Endodermal cell (in vitro differentiated cells): ENCODE data around the gene PCSK4. TPM values are rescaled to one million over a fixed set of nuclear protein-coding genes. Genes with fewer than 3 reads are reported as not detected.
A peak's percentile ranks its signal among the peaks of the same experiment; 100 is the strongest.

Source experiments
- DNase-seq: peaks from one replicate; pipeline ENCODE4 v3.0.0-alpha.2; 2017
- H3K27ac ChIP-seq: 2 replicates; pipeline ENCODE4 v1.5.1; 2013; ENCODE audit warnings: mild to moderate bottlenecking, low read depth, low read length, moderate library complexity
- H3K27me3 ChIP-seq: 2 replicates; pipeline ENCODE4 v1.6.1; 2013; ENCODE audit warnings: mild to moderate bottlenecking, low read length, moderate library complexity; ENCODE audit not compliant: insufficient read depth, control insufficient read depth, poor library complexity, severe bottlenecking
- H3K36me3 ChIP-seq: 2 replicates; pipeline ENCODE4 v1.7.0; 2013; ENCODE audit warnings: mild to moderate bottlenecking, low read length, moderate library complexity; ENCODE audit not compliant: control insufficient read depth, insufficient read depth
- H3K4me1 ChIP-seq: one replicate; pipeline ENCODE4 v1.7.0; 2013; ENCODE audit warnings: low read length; ENCODE audit not compliant: control insufficient read depth, insufficient read depth
- H3K4me3 ChIP-seq: 2 replicates; pipeline ENCODE4 v1.5.1; 2013; ENCODE audit warnings: mild to moderate bottlenecking, low read length, moderate library complexity
- H3K9ac ChIP-seq: 2 replicates; pipeline ENCODE4 v1.6.1; 2013; ENCODE audit warnings: mild to moderate bottlenecking, low read length, moderate library complexity; ENCODE audit not compliant: poor library complexity, severe bottlenecking; ENCODE audit errors: extremely low read depth
- H3K9me3 ChIP-seq: 2 replicates; pipeline ENCODE4 v1.6.1; 2013; ENCODE audit warnings: mild to moderate bottlenecking, low read length, moderate library complexity; ENCODE audit not compliant: control insufficient read depth
- H3K27ac Mint-ChIP-seq: 2 replicates; pipeline ENCODE4 v1.8.0; 2020; ENCODE audit warnings: mixed read lengths
- H3K27me3 Mint-ChIP-seq: 2 replicates; pipeline ENCODE4 v1.8.0; 2021; ENCODE audit warnings: mild to moderate bottlenecking, mixed read lengths; ENCODE audit not compliant: insufficient read depth
- H3K36me3 Mint-ChIP-seq: 2 replicates; pipeline ENCODE4 v1.8.0; 2020; ENCODE audit warnings: low read depth, mixed read lengths
- H3K4me1 Mint-ChIP-seq: 2 replicates; pipeline ENCODE4 v1.8.0; 2020; ENCODE audit warnings: mixed read lengths
- H3K4me3 Mint-ChIP-seq: 2 replicates; pipeline ENCODE4 v1.8.0; 2020; ENCODE audit warnings: mild to moderate bottlenecking, moderate library complexity, mixed read lengths
- H3K9me3 Mint-ChIP-seq: 2 replicates; pipeline ENCODE4 v1.8.0; 2020; ENCODE audit warnings: mild to moderate bottlenecking, mixed read lengths
- WGBS, 2 experiments: methylation state at CpG; one replicate each; pipeline versions ENCODE4 v1.1.5 to v1.1.7; 2013; ENCODE audit warnings: missing lambda C conversion rate in 2 of 2, mixed read lengths in 1 of 2; ENCODE audit not compliant: insufficient coverage in 1 of 2, insufficient read length in 1 of 2; 5-methylcytosine and 5-hydroxymethylcytosine counted together
- total RNA-seq, 2 donors: library from RNA; stranded (reverse); fragmentation: NEBNext Ultra II Directional in 1 of 2; extraction: Animal tissue kit (Norgen Biotek cat#: 25700) in 1 of 2; gene quantifications; 2 replicates in 1 of 2; 3 replicates in 1 of 2; pipeline ENCODE4 v1.2.1, GENCODE V29; 2021
- TF ChIP-seq, protein P1 (sequence below): fragments of 200-600 bp; sonication (generic); conservative IDR thresholded peaks from 2 replicates; pipeline ENCODE4 v1.5.0; 2021; ENCODE audit warnings: antibody characterized with exemption, mild to moderate bottlenecking

PCSK4 gene
- total RNA-seq, 2 donors from 2014 or later, result 25.2 to 31.6 TPM

DNA sequence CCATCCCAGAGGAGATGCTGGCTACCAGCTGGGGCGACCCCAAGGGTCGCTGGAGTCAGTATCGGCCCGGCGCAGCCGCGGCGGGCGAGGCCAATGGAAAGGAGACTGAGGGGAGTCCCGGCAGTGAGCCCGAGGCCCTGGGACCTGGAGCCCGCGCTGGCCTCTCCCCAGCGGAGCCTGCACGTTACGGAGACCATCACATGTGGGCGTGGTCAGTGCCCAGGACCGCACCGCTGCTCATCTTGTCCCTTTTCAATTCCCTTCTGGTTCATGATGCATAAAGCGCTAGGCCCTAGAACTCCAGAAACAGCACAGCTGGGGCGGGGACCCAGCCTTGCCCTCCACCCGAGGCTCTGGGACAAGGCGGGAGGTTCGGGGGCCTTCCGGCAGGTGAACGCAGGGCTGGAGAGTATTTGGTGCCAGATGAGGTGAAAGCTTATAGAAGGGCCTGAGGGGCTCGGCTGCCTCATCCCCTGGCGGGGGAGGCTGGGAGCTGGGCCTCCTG, 19.1 kb downstream of the PCSK4 start:
- H3K27me3 Mint-ChIP-seq, result peaks cover 55% of the 10 kb centered on the region

DNA sequence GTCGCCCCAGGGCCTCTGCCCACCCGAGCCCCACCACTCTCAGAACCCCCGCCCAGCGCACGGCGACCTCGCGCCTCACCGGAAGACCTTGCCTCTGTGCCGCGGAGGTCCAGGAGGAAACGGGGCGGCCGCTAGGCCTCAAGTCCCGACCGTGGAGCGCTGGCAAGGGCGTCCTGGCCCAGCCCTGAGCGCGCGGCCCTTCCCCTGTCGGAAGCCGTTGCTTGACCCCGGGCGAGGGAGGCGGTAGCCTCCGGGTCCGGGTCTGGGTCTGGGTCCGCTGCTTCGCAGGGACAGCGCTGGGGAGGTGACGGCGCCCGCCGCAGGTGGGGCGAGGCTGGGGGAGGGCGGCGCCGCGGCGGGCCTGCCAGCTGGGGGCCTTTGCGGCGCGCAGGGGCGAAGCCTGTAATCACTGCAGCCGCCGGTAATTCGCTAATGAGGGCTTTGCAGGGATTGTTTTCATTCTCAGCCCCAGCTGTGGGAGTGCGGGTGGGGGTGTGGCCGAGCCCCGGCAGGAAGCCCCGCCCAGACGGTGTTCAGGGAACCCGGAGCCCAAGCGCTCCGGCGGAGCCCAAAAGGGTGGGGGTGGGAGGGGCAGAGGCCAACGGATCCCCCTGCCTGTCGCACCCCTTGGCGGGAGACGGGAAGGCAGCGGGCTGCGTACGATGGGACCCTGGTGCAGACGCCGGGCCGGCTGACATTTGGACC, 19.7 kb downstream of the PCSK4 start:
- peak overlapping the region; percentile 68 for H3K4me3 ChIP-seq
- H3K9me3 ChIP-seq, result no peaks in the 10 kb centered on the region
- H3K4me3 Mint-ChIP-seq, result peak overlapping the region; percentile 41
- no peaks in the 10 kb centered on the region for H3K36me3 Mint-ChIP-seq
- H3K9ac ChIP-seq, result no peak overlapping the region
- H3K36me3 ChIP-seq, result peaks cover 5% of the 10 kb centered on the region
- H3K27me3 ChIP-seq, result peaks cover 77% of the 10 kb centered on the region
- WGBS, 2 experiments, result 2 to 4% methylated on average over 43 to 67 of the region's 67 CpGs
- H3K4me1 ChIP-seq, result peaks cover 12% of the 10 kb centered on the region
- peaks cover 58% of the 10 kb centered on the region for H3K27me3 Mint-ChIP-seq
- no peak overlapping the region for H3K27ac Mint-ChIP-seq
- H3K27ac ChIP-seq, result no peak overlapping the region
- DNase-seq, result peak; percentile 92
- TF ChIP-seq, protein P1, sequence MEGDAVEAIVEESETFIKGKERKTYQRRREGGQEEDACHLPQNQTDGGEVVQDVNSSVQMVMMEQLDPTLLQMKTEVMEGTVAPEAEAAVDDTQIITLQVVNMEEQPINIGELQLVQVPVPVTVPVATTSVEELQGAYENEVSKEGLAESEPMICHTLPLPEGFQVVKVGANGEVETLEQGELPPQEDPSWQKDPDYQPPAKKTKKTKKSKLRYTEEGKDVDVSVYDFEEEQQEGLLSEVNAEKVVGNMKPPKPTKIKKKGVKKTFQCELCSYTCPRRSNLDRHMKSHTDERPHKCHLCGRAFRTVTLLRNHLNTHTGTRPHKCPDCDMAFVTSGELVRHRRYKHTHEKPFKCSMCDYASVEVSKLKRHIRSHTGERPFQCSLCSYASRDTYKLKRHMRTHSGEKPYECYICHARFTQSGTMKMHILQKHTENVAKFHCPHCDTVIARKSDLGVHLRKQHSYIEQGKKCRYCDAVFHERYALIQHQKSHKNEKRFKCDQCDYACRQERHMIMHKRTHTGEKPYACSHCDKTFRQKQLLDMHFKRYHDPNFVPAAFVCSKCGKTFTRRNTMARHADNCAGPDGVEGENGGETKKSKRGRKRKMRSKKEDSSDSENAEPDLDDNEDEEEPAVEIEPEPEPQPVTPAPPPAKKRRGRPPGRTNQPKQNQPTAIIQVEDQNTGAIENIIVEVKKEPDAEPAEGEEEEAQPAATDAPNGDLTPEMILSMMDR, result no peak
- H3K4me1 Mint-ChIP-seq, result no peaks in the 10 kb centered on the region
- no peaks in the 10 kb centered on the region for H3K9me3 Mint-ChIP-seq

More for the DNA sequence above, 19.1 kb downstream of the PCSK4 start:
- Mint-ChIP-seq H3K4me3 (peak overlapping the region; percentile 13), H3K4me1 (no peaks in the 10 kb centered on the region), H3K9me3 (no peaks in the 10 kb centered on the region), H3K36me3 (no peaks in the 10 kb centered on the region), H3K27ac (no peak overlapping the region)
- TF ChIP-seq, protein P1, result no peak
- peak overlapping the region; percentile 68 for H3K4me3 ChIP-seq
- DNase-seq, result peak; percentile 90
- 5 to 8% methylated on average over 18 to 28 of the region's 28 CpGs for WGBS, 2 experiments
- peaks cover 71% of the 10 kb centered on the region for H3K27me3 ChIP-seq
- H3K4me1 ChIP-seq, result peaks cover 12% of the 10 kb centered on the region
- peaks cover 9% of the 10 kb centered on the region for H3K36me3 ChIP-seq
- no peak overlapping the region for H3K9ac ChIP-seq
- no peak overlapping the region for H3K27ac ChIP-seq
- H3K9me3 ChIP-seq, result no peaks in the 10 kb centered on the region

DNA sequence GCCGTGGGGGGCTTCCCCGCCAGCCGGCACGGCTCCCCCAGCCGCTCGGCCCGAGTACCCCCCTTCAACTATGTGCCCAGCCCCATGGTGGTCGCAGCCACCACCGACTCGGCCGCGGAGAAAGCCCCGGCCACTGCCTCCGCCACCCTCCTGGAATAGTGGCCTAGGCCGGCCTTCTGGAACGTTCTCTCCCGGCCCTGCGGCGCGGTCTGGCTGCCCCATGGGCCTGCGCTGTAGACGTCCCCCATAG, 20.2 kb downstream of the PCSK4 start:
- no peak for DNase-seq
- Mint-ChIP-seq H3K4me3 (peak overlapping the region; percentile 41), H3K36me3 (no peaks in the 10 kb centered on the region), H3K9me3 (no peaks in the 10 kb centered on the region), H3K4me1 (no peaks in the 10 kb centered on the region), H3K27ac (no peak overlapping the region), H3K27me3 (peaks cover 62% of the 10 kb centered on the region)
- Histone ChIP-seq H3K36me3 (peaks cover 4% of the 10 kb centered on the region), H3K9me3 (no peaks in the 10 kb centered on the region), H3K27me3 (peaks cover 82% of the 10 kb centered on the region), H3K27ac (no peak overlapping the region), H3K4me1 (peaks cover 12% of the 10 kb centered on the region), H3K4me3 (peak overlapping the region; percentile 68), H3K9ac (no peak overlapping the region)
- TF ChIP-seq, protein P1, result no peak
- 2 to 11% methylated on average over 7 to 22 of the region's 22 CpGs for WGBS, 2 experiments
